KMS-11 (cell line): ENCODE results near the gene ZBTB6.

Experiments used
- H2AFZ ChIP-seq: fragments of 200-600 bp; sonication (generic); 2 replicates; pipeline ENCODE4 v1.6.1; 2016; ENCODE audit warnings: antibody characterized with exemption, mixed run types, low read depth
- H3K27ac ChIP-seq: fragments of 200-600 bp; sonication (generic); 2 replicates; pipeline ENCODE4 v1.6.1; 2016; ENCODE audit warnings: mild to moderate bottlenecking, mixed run types
- H3K27me3 ChIP-seq: fragments of 200-600 bp; sonication (generic); 2 replicates; pipeline ENCODE4 v1.6.1; 2017; ENCODE audit warnings: mild to moderate bottlenecking, low read depth, mixed run types, moderate library complexity; ENCODE audit not compliant: insufficient read depth
- H3K36me3 ChIP-seq: fragments of 200-600 bp; sonication (generic); 2 replicates; pipeline ENCODE4 v1.6.1; 2017; ENCODE audit warnings: mild to moderate bottlenecking, mixed run types; ENCODE audit not compliant: insufficient read depth
- H3K4me1 ChIP-seq: fragments of 200-600 bp; sonication (generic); 2 replicates; pipeline ENCODE4 v1.6.1; 2016; ENCODE audit warnings: mild to moderate bottlenecking, low read depth, mixed run types; ENCODE audit not compliant: poor library complexity, severe bottlenecking
- H3K4me2 ChIP-seq: fragments of 200-600 bp; sonication (generic); 2 replicates; pipeline ENCODE4 v1.7.0; 2016; ENCODE audit warnings: mild to moderate bottlenecking, mixed run types
- H3K4me3 ChIP-seq: fragments of 200-600 bp; sonication (generic); IDR thresholded peaks from 2 replicates; pipeline ENCODE4 v1.6.1; 2017; ENCODE audit warnings: low read depth, low read length, mixed read lengths; ENCODE audit not compliant: insufficient read depth
- H3K79me2 ChIP-seq: fragments of 200-600 bp; sonication (generic); 2 replicates; pipeline ENCODE4 v1.6.1; 2016; ENCODE audit warnings: low read depth, mixed run types; ENCODE audit not compliant: insufficient read depth
- H3K9ac ChIP-seq: fragments of 200-600 bp; sonication (generic); 2 replicates; pipeline ENCODE4 v1.6.1; 2016; ENCODE audit warnings: mild to moderate bottlenecking, mixed run types
- H4K20me1 ChIP-seq: fragments of 200-600 bp; sonication (generic); 2 replicates; pipeline ENCODE4 v1.6.1; 2016; ENCODE audit warnings: mild to moderate bottlenecking, mixed run types; ENCODE audit not compliant: insufficient read depth
- TF ChIP-seq, protein P1 (sequence below): fragments of 200-600 bp; sonication (generic); conservative IDR thresholded peaks from 2 replicates; pipeline ENCODE4 v1.6.1; 2017; ENCODE audit warnings: low read depth, mild to moderate bottlenecking, antibody characterized with exemption, low read length, moderate library complexity, mixed read lengths

Gene ZBTB6, protein sequence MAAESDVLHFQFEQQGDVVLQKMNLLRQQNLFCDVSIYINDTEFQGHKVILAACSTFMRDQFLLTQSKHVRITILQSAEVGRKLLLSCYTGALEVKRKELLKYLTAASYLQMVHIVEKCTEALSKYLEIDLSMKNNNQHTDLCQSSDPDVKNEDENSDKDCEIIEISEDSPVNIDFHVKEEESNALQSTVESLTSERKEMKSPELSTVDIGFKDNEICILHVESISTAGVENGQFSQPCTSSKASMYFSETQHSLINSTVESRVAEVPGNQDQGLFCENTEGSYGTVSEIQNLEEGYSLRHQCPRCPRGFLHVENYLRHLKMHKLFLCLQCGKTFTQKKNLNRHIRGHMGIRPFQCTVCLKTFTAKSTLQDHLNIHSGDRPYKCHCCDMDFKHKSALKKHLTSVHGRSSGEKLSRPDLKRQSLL

DNA sequence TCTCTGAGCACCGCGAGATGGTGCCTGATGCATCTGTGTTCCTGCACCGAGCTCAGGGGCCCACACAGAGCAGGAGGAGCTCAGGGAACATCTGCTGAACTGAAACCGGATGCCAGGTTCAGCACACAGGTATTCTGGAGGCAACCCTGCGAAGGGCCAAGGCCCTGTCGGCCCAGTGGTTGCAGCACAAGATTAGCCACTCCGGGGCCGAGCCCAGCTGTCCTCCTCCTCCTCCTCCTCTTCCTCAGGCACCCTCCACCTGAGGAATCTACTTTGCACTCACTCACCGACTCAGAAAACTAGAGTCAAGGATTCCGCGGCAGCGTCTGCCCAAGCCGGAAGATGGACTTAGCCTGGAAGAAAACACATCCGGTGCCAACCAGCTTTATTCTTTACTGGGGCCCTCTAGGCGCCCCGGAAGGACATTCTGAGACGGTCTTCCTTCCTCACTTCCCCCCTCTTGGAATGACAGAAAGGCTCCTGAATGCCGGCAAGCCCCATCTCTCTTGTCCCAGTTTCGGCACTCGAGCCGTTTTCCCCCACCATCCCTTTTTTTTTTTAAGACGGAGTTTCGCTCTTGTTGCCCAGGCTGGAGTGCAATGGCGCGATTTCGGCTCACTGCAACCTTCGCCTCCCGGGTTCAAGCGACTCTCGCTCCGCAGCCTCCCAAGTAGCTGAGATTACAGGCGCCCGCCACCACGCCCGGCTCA is at the start of gene ZBTB6:
Gene ZBTB6, minus strand, starts transcription at position 360 of the 710 bp plus-strand sequence. CDS start 1,251 bp downstream, outside the sequence.
- Histone ChIP-seq H3K27me3 (no peaks in the 10 kb centered on the region), H3K4me1 (peaks cover 12% of the 10 kb centered on the region), H2AFZ (peak within 1 kb of the TSS; percentile 77), H4K20me1 (no peaks in the 10 kb centered on the region), H3K9ac (peak within 1 kb of the TSS; percentile 56; the same call in 1 of the 2 replicates), H3K4me3 (no peak within 1 kb of the TSS), H3K36me3 (no peaks in the 10 kb centered on the region), H3K79me2 (peaks cover 4% of the 10 kb centered on the region; the same call in 1 of the 2 replicates), H3K4me2 (peak within 1 kb of the TSS; percentile 61), H3K27ac (peak within 1 kb of the TSS; percentile 79)
- TF ChIP-seq, protein P1, sequence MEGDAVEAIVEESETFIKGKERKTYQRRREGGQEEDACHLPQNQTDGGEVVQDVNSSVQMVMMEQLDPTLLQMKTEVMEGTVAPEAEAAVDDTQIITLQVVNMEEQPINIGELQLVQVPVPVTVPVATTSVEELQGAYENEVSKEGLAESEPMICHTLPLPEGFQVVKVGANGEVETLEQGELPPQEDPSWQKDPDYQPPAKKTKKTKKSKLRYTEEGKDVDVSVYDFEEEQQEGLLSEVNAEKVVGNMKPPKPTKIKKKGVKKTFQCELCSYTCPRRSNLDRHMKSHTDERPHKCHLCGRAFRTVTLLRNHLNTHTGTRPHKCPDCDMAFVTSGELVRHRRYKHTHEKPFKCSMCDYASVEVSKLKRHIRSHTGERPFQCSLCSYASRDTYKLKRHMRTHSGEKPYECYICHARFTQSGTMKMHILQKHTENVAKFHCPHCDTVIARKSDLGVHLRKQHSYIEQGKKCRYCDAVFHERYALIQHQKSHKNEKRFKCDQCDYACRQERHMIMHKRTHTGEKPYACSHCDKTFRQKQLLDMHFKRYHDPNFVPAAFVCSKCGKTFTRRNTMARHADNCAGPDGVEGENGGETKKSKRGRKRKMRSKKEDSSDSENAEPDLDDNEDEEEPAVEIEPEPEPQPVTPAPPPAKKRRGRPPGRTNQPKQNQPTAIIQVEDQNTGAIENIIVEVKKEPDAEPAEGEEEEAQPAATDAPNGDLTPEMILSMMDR = no peak

DNA sequence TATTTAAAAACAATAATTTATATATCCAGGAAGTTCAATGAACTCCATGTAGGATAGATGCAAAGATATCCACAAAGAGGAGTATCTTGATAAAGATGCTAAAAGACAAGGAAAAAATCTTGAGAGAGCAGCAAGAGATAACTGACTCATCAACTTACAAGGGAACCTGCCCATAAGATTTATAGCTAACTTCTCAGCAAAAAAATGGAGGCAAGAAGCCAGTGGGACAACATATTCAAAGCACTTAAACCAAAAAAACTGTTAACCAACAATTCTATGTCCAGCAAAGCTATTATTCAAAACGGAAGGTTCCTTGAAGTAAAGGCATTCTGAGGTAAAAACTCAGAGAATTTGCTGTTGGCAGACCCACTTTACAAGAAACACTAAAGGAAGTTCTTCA is 48.0 kb upstream of the ZBTB6 start:
- Histone ChIP-seq H3K4me3 (no peak overlapping the region), H3K36me3 (no peaks in the 10 kb centered on the region), H3K27me3 (no peaks in the 10 kb centered on the region), H3K4me1 (no peaks in the 10 kb centered on the region), H2AFZ (no peak overlapping the region), H3K79me2 (0 out of 2 replicates have a peak, but pooled peaks cover under 1% of the 10 kb centered on the region), H3K9ac (no peak overlapping the region), H3K4me2 (no peak overlapping the region), H3K27ac (no peak overlapping the region), H4K20me1 (no peaks in the 10 kb centered on the region)
- TF ChIP-seq, protein P1 = no peak

DNA sequence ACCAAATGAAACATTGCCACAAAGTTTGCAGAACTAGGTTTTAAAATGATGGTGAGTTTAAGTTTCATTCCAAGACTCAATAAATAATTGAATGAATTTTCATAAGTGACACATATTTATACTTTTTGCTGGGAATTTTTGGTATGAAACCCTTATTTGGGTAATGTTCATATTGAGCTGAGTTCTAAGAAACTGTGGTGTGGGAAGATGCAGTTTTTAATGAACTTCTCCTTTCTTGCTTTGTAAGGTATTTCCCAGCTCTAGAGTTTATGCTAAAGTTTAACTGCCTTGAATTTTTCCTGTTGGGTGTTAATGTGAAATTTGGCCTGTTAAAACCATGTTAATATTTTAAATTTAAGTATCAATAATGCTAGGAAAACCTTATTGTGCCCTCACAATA is 42.8 kb upstream of the ZBTB6 start:
- H3K36me3 ChIP-seq = no peaks in the 10 kb centered on the region
- H3K27ac ChIP-seq = no peak overlapping the region
- no peak overlapping the region for H3K4me2 ChIP-seq
- TF ChIP-seq, protein P1 = no peak
- no peaks in the 10 kb centered on the region for H3K27me3 ChIP-seq
- no peak overlapping the region for H3K9ac ChIP-seq
- H2AFZ ChIP-seq = no peak overlapping the region
- peaks cover 9% of the 10 kb centered on the region for H3K4me1 ChIP-seq
- H3K79me2 ChIP-seq = peaks cover 42% of the 10 kb centered on the region; the same call in 1 of the 2 replicates
- H4K20me1 ChIP-seq = no peaks in the 10 kb centered on the region
- no peak overlapping the region for H3K4me3 ChIP-seq

DNA sequence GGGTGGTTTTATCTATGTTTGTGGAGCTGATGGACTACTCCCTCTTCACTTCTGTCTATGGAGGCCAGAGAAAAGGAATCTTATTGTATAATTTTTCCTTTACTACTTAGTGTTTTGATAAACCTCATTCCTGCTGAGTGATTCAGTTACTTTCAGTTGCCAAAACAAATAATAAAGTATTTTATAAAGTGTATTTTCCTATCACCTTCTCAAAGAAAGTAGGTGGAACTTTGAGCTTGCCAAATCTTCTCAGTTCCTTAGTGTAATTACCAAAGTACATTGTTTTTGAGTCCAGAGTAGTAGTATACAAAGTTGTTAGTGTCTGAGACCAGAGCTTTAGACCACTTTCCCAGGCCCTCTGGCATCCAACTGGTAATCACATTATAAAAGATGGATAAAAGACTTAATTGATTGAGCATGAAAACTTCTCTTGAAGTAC is 41.1 kb upstream of the ZBTB6 start:
- Histone ChIP-seq H4K20me1 (no peaks in the 10 kb centered on the region), H3K4me3 (no peak overlapping the region), H3K79me2 (peaks cover 52% of the 10 kb centered on the region; the same call in 1 of the 2 replicates), H3K4me1 (peaks cover 25% of the 10 kb centered on the region), H3K36me3 (no peaks in the 10 kb centered on the region), H2AFZ (no peak overlapping the region), H3K9ac (no peak overlapping the region), H3K4me2 (no peak overlapping the region), H3K27me3 (no peaks in the 10 kb centered on the region), H3K27ac (no peak overlapping the region)
- TF ChIP-seq, protein P1 = no peak
